IMR-90 (cell line): ENCODE data around the gene ATF4. TPM values are rescaled to one million over a fixed set of nuclear protein-coding genes. Genes with fewer than 3 reads are reported as not detected.

Source experiments
- ATAC-seq: fragments of 200-7000 bp; cut with Tn5 transposase; 2 replicates; pipeline ENCODE4 v1.9.1; 2020; ENCODE audit warnings: low read depth, mild to moderate bottlenecking, moderate library complexity
- BruUV-seq: library from RNA; stranded (reverse); fragments of 400-500 nt; replicated peaks from 2 replicates; lab custom pipeline; 2021; lab: Mats Ljungman, UMichigan
- CTCF ChIA-PET: fragments of 300-600 bp; formaldehyde crosslinking; extraction: SDS; loops from one replicate; lab custom pipeline; 2021; ENCODE audit warnings: antibody characterized with exemption; lab: Yijun Ruan, JAX
- POLR2A ChIA-PET: fragments of 300-600 bp; sonication (Branson Sonifier 250); formaldehyde crosslinking; loops from one replicate; lab custom pipeline; 2022; ENCODE audit warnings: antibody characterized with exemption; ENCODE audit not compliant: unreplicated experiment; lab: Charles Lee
- DNase-seq: peaks from one replicate; pipeline ENCODE4 v3.0.0; 2013
- H2AFZ ChIP-seq: replicated peaks from 2 replicates; pipeline ENCODE3; 2013; ENCODE audit warnings: low read length, mild to moderate bottlenecking; ENCODE audit not compliant: poor library complexity
- H2AK5ac ChIP-seq: 2 replicates; pipeline ENCODE4 v1.6.1; 2013; ENCODE audit warnings: low read depth, low read length, inconsistent platforms
- H2AK9ac ChIP-seq: replicated peaks from 2 replicates; pipeline ENCODE3; 2013; ENCODE audit warnings: mild to moderate bottlenecking, low read depth, low read length, moderate library complexity; ENCODE audit not compliant: poor library complexity
- H2BK120ac ChIP-seq: 2 replicates; pipeline ENCODE4 v1.6.1; 2013; ENCODE audit warnings: low read depth, low read length, inconsistent platforms
- H2BK15ac ChIP-seq: 3 replicates; pipeline ENCODE4 v1.6.1; 2013; ENCODE audit warnings: low read depth, low read length, inconsistent platforms
- H2BK20ac ChIP-seq: 2 replicates; pipeline ENCODE4 v1.6.1; 2013; ENCODE audit warnings: low read depth, mild to moderate bottlenecking, inconsistent platforms, low read length, moderate library complexity
- H2BK5ac ChIP-seq: 2 replicates; pipeline ENCODE4 v1.6.1; 2013; ENCODE audit warnings: mild to moderate bottlenecking, low read depth, low read length, inconsistent platforms; ENCODE audit not compliant: poor library complexity, severe bottlenecking
- H3K14ac ChIP-seq: replicated peaks from 2 replicates; pipeline ENCODE4 v1.6.1; 2013; ENCODE audit warnings: low read depth, low read length, inconsistent platforms
- H3K18ac ChIP-seq: 2 replicates; pipeline ENCODE4 v1.6.1; 2013; ENCODE audit warnings: low read depth, low read length, control low read depth
- H3K23ac ChIP-seq: 2 replicates; pipeline ENCODE4 v1.6.1; 2013; ENCODE audit warnings: low read depth, low read length, inconsistent platforms
- H3K27ac ChIP-seq: 2 replicates; pipeline ENCODE4 v1.5.1; 2013; ENCODE audit warnings: mild to moderate bottlenecking, control low read depth, low read length; ENCODE audit not compliant: insufficient read depth
- H3K27me3 ChIP-seq: 2 replicates; pipeline ENCODE4 v1.6.1; 2013; ENCODE audit warnings: low read length; ENCODE audit not compliant: control insufficient read depth, insufficient read depth
- H3K36me3 ChIP-seq: 2 replicates; pipeline ENCODE4 v1.6.1; 2013; ENCODE audit warnings: low read length, mixed read lengths; ENCODE audit not compliant: control insufficient read depth, insufficient read depth
- H3K4ac ChIP-seq: 2 replicates; pipeline ENCODE4 v1.6.1; 2013; ENCODE audit warnings: low read depth, low read length, inconsistent platforms
- H3K4me1 ChIP-seq: 2 replicates; pipeline ENCODE4 v1.6.1; 2013; ENCODE audit warnings: low read length, mixed read lengths; ENCODE audit not compliant: control insufficient read depth, insufficient read depth
- H3K4me2 ChIP-seq: 2 replicates; pipeline ENCODE4 v1.6.1; 2013; ENCODE audit warnings: low read depth, mild to moderate bottlenecking, control low read depth, low read length, moderate library complexity
- H3K4me3 ChIP-seq: 2 replicates; pipeline ENCODE4 v1.5.1; 2013; ENCODE audit warnings: low read depth, mild to moderate bottlenecking, control low read depth, low read length, moderate library complexity; ENCODE audit not compliant: insufficient read depth
- H3K56ac ChIP-seq: 2 replicates; pipeline ENCODE4 v1.6.1; 2013; ENCODE audit warnings: low read length, inconsistent platforms; ENCODE audit not compliant: insufficient read depth; ENCODE audit errors: extremely low read depth
- H3K79me1 ChIP-seq, 2 experiments: 2 replicates each; pipeline ENCODE4 v1.6.1; 2013; ENCODE audit warnings: low read length in 2 of 2, inconsistent platforms in 1 of 2, low read depth in 1 of 2
- H3K9ac ChIP-seq: 2 replicates; pipeline ENCODE4 v1.6.1; 2013; ENCODE audit warnings: low read depth, low read length, control low read depth
- H3K9me1 ChIP-seq: 2 replicates; pipeline ENCODE4 v1.6.1; 2013; ENCODE audit warnings: low read length, inconsistent platforms; ENCODE audit not compliant: insufficient read depth
- H3K9me3 ChIP-seq: 2 replicates; pipeline ENCODE4 v1.6.1; 2013; ENCODE audit warnings: low read length; ENCODE audit not compliant: control insufficient read depth, insufficient read depth
- H4K20me1 ChIP-seq: 2 replicates; pipeline ENCODE4 v1.6.1; 2013; ENCODE audit warnings: low read length, inconsistent platforms; ENCODE audit not compliant: insufficient read depth
- H4K5ac ChIP-seq: 2 replicates; pipeline ENCODE4 v1.6.1; 2013; ENCODE audit warnings: mild to moderate bottlenecking, low read depth, low read length, control low read depth
- H4K8ac ChIP-seq, 2 experiments: 2 replicates each; pipeline ENCODE4 v1.6.1; 2013; ENCODE audit warnings: low read depth in 2 of 2, low read length in 2 of 2, control low read depth in 1 of 2, inconsistent platforms in 1 of 2
- H4K91ac ChIP-seq: 2 replicates; pipeline ENCODE4 v1.6.1; 2013; ENCODE audit warnings: low read depth, low read length, inconsistent platforms; ENCODE audit not compliant: insufficient read depth
- MAFK ChIP-seq: IDR thresholded peaks from 2 replicates; pipeline ENCODE4 v1.6.1; 2012; ENCODE audit warnings: low read depth, low read length, improper control_type of control experiment
- RAD21 ChIP-seq: IDR thresholded peaks from 2 replicates; pipeline ENCODE4 v1.6.1; 2012; ENCODE audit warnings: low read length, improper control_type of control experiment
- RCOR1 ChIP-seq: IDR thresholded peaks from 2 replicates; pipeline ENCODE4 v1.6.1; 2012; ENCODE audit warnings: mild to moderate bottlenecking, low read length, improper control_type of control experiment; ENCODE audit not compliant: insufficient replicate concordance
- WGBS, 2 experiments: methylation state at CpG; one replicate each; pipeline versions ENCODE4 v1.1.5 to v1.1.7; 2013; ENCODE audit warnings: missing lambda C conversion rate in 2 of 2; ENCODE audit not compliant: insufficient read length in 1 of 2; ENCODE audit errors: extremely low coverage in 2 of 2; 5-methylcytosine and 5-hydroxymethylcytosine counted together
- dilution Hi-C: fragments of 300-500 bp; cut with HindIII; formaldehyde crosslinking; loops from one replicate; pipeline ENCODE4 v1.14.3; 2018; ENCODE audit warnings: low sequenced_read_pairs; ENCODE audit not compliant: unreplicated experiment
- in situ Hi-C: fragments of 300-500 bp; cut with MboI; formaldehyde crosslinking; loops from 3 replicates; pipeline ENCODE4 v1.14.3; 2019; ENCODE audit warnings: low sequenced_read_pairs, inconsistent platforms, mixed read lengths
- intact Hi-C: fragments of 100-400 bp; cut with micrococcal nuclease; formaldehyde crosslinking; loops from 2 replicates; pipeline ENCODE4 v1.10.0; 2022
- polyA plus RNA-seq, 3 experiments: library from polyadenylated mRNA; depleted of rRNA; stranded (reverse); fragments of >200 nt; gene quantifications; 2 replicates each; pipeline ENCODE4 v1.2.3, GENCODE V29; 2012; ENCODE audit warnings: low replicate concordance in 1 of 3
- total RNA-seq: library from RNA; depleted of rRNA; stranded (reverse); fragments of >200 nt; gene quantifications from 2 replicates; pipeline ENCODE4 v1.2.3, GENCODE V29; 2012
- TF ChIP-seq, protein P1 (sequence below): conservative IDR thresholded peaks from 2 replicates; pipeline ENCODE4 v1.5.1; 2012; ENCODE audit warnings: mild to moderate bottlenecking, low read depth, low read length, improper control_type of control experiment

The ATF4 gene
- total and polyA plus RNA-seq, 2 of the 4 experiments (the other 2 are of a cell fraction): 148 to 662 TPM

DNA sequence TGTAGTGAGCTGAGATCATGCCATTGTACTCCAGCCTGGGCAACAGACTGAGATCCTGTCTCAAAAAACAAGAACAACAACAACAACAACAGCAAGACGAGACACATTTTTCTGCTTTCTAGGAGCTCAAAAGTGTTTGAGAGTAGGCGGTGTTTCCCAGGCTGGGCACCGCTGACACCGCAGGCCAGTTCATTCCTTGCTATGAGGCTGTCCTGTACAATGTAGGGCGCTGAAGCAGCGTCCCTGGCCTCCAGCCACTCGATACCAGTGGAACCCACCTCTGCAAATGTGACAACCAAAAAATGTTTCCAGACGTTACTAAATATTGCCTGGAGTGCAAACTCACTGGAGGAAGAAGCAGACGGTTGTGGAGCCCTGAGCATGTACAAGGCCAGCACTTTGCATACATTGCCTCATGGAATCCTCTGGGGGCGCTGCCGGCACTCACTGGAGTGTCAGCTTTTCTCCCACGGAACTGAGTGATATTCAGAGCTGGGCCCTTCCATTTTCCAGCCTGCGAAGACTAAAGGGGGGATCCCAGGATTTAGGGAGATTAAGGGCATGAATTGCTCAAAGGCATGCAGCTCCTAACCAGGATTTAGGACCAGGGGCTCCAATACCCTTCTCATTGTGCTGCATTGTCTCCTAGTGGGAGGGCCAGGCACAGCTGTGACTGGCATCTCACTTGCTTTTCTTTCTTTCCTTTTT lies 24.1 kb upstream of the ATF4 start:
- no peak overlapping the region for H4K5ac ChIP-seq
- no peaks in the 10 kb centered on the region for H3K36me3 ChIP-seq
- H2BK120ac ChIP-seq: no peak overlapping the region
- ChIA-PET CTCF (interaction anchor here (0.6 to 1.1 kb wide), 3 partner anchors 20 to 381 kb away, joined by 3 to 4 read pairs (median 4); no protein-coding TSS in a partner anchor), POLR2A (no interaction called here)
- no peak overlapping the region for H3K4me2 ChIP-seq
- no peak overlapping the region; a peak in 1 of 4 replicates for H4K8ac ChIP-seq
- H3K9ac ChIP-seq: no peak overlapping the region
- H3K4me3 ChIP-seq: no peak overlapping the region
- H3K9me3 ChIP-seq: no peaks in the 10 kb centered on the region
- H3K4me1 ChIP-seq: peaks cover 13% of the 10 kb centered on the region
- H2AK9ac ChIP-seq: peak overlapping the region; percentile 62
- 36% methylated on average over 3 of the region's 13 CpGs; no CpG with 5 or more reads in 1 of the 2 experiments for WGBS, 2 experiments
- H3K14ac ChIP-seq: no peak overlapping the region
- no peaks in the 10 kb centered on the region for H3K27me3 ChIP-seq
- no TSS peak for BruUV-seq
- peak; percentile 64 for ATAC-seq
- no peak overlapping the region for H2AK5ac ChIP-seq
- dilution Hi-C loops: no loop called here
- H3K18ac ChIP-seq: no peak overlapping the region
- H3K4ac ChIP-seq: peak overlapping the region; percentile 10; the same call in 1 of the 2 replicates
- no peak overlapping the region; the same call in 1 of the 2 replicates for H4K91ac ChIP-seq
- no peak overlapping the region for H2BK5ac ChIP-seq
- no peak overlapping the region for H2BK20ac ChIP-seq
- DNase-seq: peak; percentile 57
- TF ChIP-seq RCOR1 (no peak), RAD21 (peak; percentile 50), MAFK (0 out of 2 replicates have a peak, but pooled peaks have one; percentile 10)
- TF ChIP-seq, protein P1, sequence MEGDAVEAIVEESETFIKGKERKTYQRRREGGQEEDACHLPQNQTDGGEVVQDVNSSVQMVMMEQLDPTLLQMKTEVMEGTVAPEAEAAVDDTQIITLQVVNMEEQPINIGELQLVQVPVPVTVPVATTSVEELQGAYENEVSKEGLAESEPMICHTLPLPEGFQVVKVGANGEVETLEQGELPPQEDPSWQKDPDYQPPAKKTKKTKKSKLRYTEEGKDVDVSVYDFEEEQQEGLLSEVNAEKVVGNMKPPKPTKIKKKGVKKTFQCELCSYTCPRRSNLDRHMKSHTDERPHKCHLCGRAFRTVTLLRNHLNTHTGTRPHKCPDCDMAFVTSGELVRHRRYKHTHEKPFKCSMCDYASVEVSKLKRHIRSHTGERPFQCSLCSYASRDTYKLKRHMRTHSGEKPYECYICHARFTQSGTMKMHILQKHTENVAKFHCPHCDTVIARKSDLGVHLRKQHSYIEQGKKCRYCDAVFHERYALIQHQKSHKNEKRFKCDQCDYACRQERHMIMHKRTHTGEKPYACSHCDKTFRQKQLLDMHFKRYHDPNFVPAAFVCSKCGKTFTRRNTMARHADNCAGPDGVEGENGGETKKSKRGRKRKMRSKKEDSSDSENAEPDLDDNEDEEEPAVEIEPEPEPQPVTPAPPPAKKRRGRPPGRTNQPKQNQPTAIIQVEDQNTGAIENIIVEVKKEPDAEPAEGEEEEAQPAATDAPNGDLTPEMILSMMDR: peak; percentile 70
- in situ Hi-C loops: no loop called here
- no peak overlapping the region for H2BK15ac ChIP-seq
- peaks cover 0 to 8% of the 10 kb centered on the region in 2 experiments; a peak in 1 of 4 replicates for H3K79me1 ChIP-seq
- intact Hi-C loops: loop anchor here (10.0 kb wide), 2 partner anchors 61 to 321 kb away; no protein-coding TSS in a partner anchor
- peaks cover 22% of the 10 kb centered on the region for H3K9me1 ChIP-seq
- no peak overlapping the region for H3K27ac ChIP-seq
- peak overlapping the region; percentile 85 for H2AFZ ChIP-seq
- peaks cover 12% of the 10 kb centered on the region; the same call in 1 of the 2 replicates for H4K20me1 ChIP-seq
- no peak overlapping the region for H3K23ac ChIP-seq
- no peak overlapping the region for H3K56ac ChIP-seq
